Ascending aorta (tissue), 2 donors: ENCODE data around the gene STATH. TPM values are rescaled to one million over a fixed set of nuclear protein-coding genes. Genes with fewer than 3 reads are reported as not detected.
"Not testable (repeated sequence)": the region's sequence is repeated elsewhere in the genome, so short reads cannot be mapped to it uniquely, and the experiment has no call there.

ENCODE experiments used
- DNase-seq, 2 donors: peaks; one replicate each; pipeline ENCODE4 v3.0.0-alpha.2; 2019; ENCODE audit warnings: low spot score in 2 of 2
- H3K27ac ChIP-seq, 2 donors: fragments of 200-600 bp; sonication (generic); one replicate each; pipeline ENCODE4 v1.5.1; 2016 to 2017; ENCODE audit warnings: mild to moderate bottlenecking in 1 of 2
- H3K27me3 ChIP-seq: fragments of 200-600 bp; sonication (generic); one replicate; pipeline ENCODE4 v1.5.1; 2017
- H3K36me3 ChIP-seq, 2 donors: fragments of 200-600 bp; sonication (generic); one replicate each; pipeline ENCODE4 v1.5.1; 2016
- H3K4me1 ChIP-seq, 2 donors: fragments of 200-600 bp; sonication (generic); one replicate each; pipeline ENCODE4 v1.5.1; 2016 to 2017; ENCODE audit warnings: mild to moderate bottlenecking in 1 of 2
- H3K4me3 ChIP-seq, 2 donors: fragments of 200-600 bp; sonication (generic); one replicate each; pipeline ENCODE4 v1.5.1; 2016 to 2017; ENCODE audit warnings: mild to moderate bottlenecking in 1 of 2
- H3K9me3 ChIP-seq, 2 donors: fragments of 200-600 bp; sonication (generic); one replicate each; pipeline ENCODE4 v1.5.1; 2016
- CTCF ChIP-seq, 3 experiments: fragments of 200-600 bp in 2 of 3; fragments of 450-650 bp in 1 of 3; sonication (generic) in 2 of 3; IDR thresholded peaks; one replicate each; pipeline ENCODE4 v1.5.1; 2016 to 2019; ENCODE audit warnings: antibody characterized with exemption in 3 of 3, mild to moderate bottlenecking in 1 of 3, moderate library complexity in 1 of 3
- intact Hi-C: fragments of 100-400 bp; cut with DNase I; formaldehyde crosslinking; loops from one replicate; pipeline ENCODE4 v1.15.1; 2023
- total RNA-seq: library from RNA; depleted of rRNA; stranded (reverse); fragments of >200 nt; gene quantifications from one replicate; pipeline ENCODE4 v1.1.0, GENCODE V29; 2016

Gene STATH
- total RNA-seq, 1 donor from 2014 or later = not detected

GRCh38 chr4:70041652-70042286 is 46.0 kb downstream of the STATH start:
- Histone ChIP-seq H3K27ac (no peak overlapping the region), H3K4me3 (no peak overlapping the region), H3K4me1 (no peaks in the 10 kb centered on the region), H3K27me3 (no peaks in the 10 kb centered on the region), H3K36me3 (no peaks in the 10 kb centered on the region), H3K9me3 (no peaks in the 10 kb centered on the region)
- DNase-seq = no peak
- intact Hi-C loops = no loop called here
- no peak for TF ChIP-seq CTCF (IDR thresholded peaks at IDR 0.05)

- H3K27ac ChIP-seq, H3K36me3 ChIP-seq, H3K4me3 ChIP-seq, H3K4me1 ChIP-seq, H3K27me3 ChIP-seq, H3K9me3 ChIP-seq, DNase-seq, intact Hi-C loops: not testable (repeated sequence)
These were observed 54.4 kb downstream of the STATH start, which contains the start of gene HTN1 for GRCh38 chr4:70050138-70050537. Gene HTN1 (plus strand): TSS chr4:70050438. CDS start chr4:70053077, 2,639 bp downstream.

Other genes starting within 250 kb of the STATH start
- gene SULT1B1, start 235.3 kb upstream of the STATH start, total RNA-seq = 0.96 TPM
- gene SULT1E1, start 135.8 kb upstream of the STATH start, total RNA-seq = not detected
- gene CSN1S1, start 64.9 kb upstream of the STATH start, total RNA-seq = not detected
- gene CSN2, start 30.2 kb upstream of the STATH start, total RNA-seq = not detected
- gene HTN3, start 32.5 kb downstream of the STATH start, total RNA-seq = not detected
- not detected for gene HTN1, start 54.5 kb downstream of the STATH start, total RNA-seq
- gene PRR27, start 158.3 kb downstream of the STATH start, total RNA-seq = not detected
- gene ODAM, start 199.8 kb downstream of the STATH start, total RNA-seq = not detected
- gene FDCSP, start 230.2 kb downstream of the STATH start, total RNA-seq = not detected
- gene CSN3, start 246.6 kb downstream of the STATH start, total RNA-seq = not detected